GM19328 (cell line): ENCODE results near the gene CLSTN3.
"Not testable (repeated sequence)": the region's sequence is repeated elsewhere in the genome, so short reads cannot be mapped to it uniquely, and the experiment has no call there.

Source experiments
- ATAC-seq: cut with Tn5 transposase; IDR thresholded peaks from one replicate; pipeline ENCODE4 v1.9.1; 2021; ENCODE audit warnings: mild to moderate bottlenecking, moderate library complexity; ENCODE audit not compliant: unreplicated experiment

Gene CLSTN3

GRCh38 chr12:7150356-7150755 is 20.2 kb downstream of the CLSTN3 start:
- ATAC-seq, result no peak

GRCh38 chr12:7150841-7151240 is 20.7 kb downstream of the CLSTN3 start:
- ATAC-seq, result no peak

- no peak for ATAC-seq
These were observed 21.4 kb downstream of the CLSTN3 start for GRCh38 chr12:7151532-7151931.

GRCh38 chr12:7152818-7153217 is 22.6 kb downstream of the CLSTN3 start:
- ATAC-seq, result no peak

- ATAC-seq, result no peak
These were observed 23.9 kb downstream of the CLSTN3 start for GRCh38 chr12:7154042-7154441.

GRCh38 chr12:7154901-7155470 is 24.8 kb downstream of the CLSTN3 start:
- no peak for ATAC-seq

GRCh38 chr12:7155471-7156034 is 25.4 kb downstream of the CLSTN3 start:
- no peak for ATAC-seq

- ATAC-seq, result no peak
These were observed 26.4 kb downstream of the CLSTN3 start for GRCh38 chr12:7156259-7157197.

- ATAC-seq, result no peak
These were observed 27.2 kb downstream of the CLSTN3 start for GRCh38 chr12:7157391-7157790.

- no peak for ATAC-seq
These were observed 28.8 kb downstream of the CLSTN3 start for GRCh38 chr12:7158781-7159609.

- ATAC-seq, result no peak
These were observed 30.0 kb downstream of the CLSTN3 start for GRCh38 chr12:7160183-7160582.

- ATAC-seq, result no peak
These were observed 31.2 kb downstream of the CLSTN3 start for GRCh38 chr12:7161327-7161726.

GRCh38 chr12:7161811-7162210 is 31.6 kb downstream of the CLSTN3 start:
- ATAC-seq, result no peak

GRCh38 chr12:7162691-7163114 is 32.5 kb downstream of the CLSTN3 start:
- ATAC-seq, result no peak

GRCh38 chr12:7169951-7170350 is 39.8 kb downstream of the CLSTN3 start:
- ATAC-seq, result no peak

- no peak for ATAC-seq
These were observed 41.7 kb downstream of the CLSTN3 start for GRCh38 chr12:7171854-7172253.

GRCh38 chr12:7175493-7175892 is 45.3 kb downstream of the CLSTN3 start:
- ATAC-seq, result no peak

- ATAC-seq, result no peak
These were observed 46.4 kb downstream of the CLSTN3 start for GRCh38 chr12:7176595-7176994.

- ATAC-seq, result no peak
These were observed 48.3 kb downstream of the CLSTN3 start for GRCh38 chr12:7178481-7178880.

- ATAC-seq, result no peak
These were observed 50.5 kb downstream of the CLSTN3 start for GRCh38 chr12:7180685-7181084.

- not testable (repeated sequence) for ATAC-seq
These were observed 55.9 kb downstream of the CLSTN3 start for GRCh38 chr12:7186058-7186457.
